Spleen (tissue), 11 donors: ENCODE measurements around the gene OTUB1. TPM values are rescaled to one million over a fixed set of nuclear protein-coding genes. Genes with fewer than 3 reads are reported as not detected.

Source experiments
- DNase-seq: peaks from one replicate; pipeline ENCODE4 v3.0.0-alpha.2; 2020
- H3K27ac ChIP-seq, 8 donors: fragments of 200-600 bp; sonication (generic) in 7 of 8; 1 replicate in 4 of 8; 2 replicates in 4 of 8; pipeline versions ENCODE4 v1.5.0 to v1.8.0; 2016 to 2021; ENCODE audit warnings: inconsistent platforms in 4 of 8, mild to moderate bottlenecking in 4 of 8, moderate library complexity in 1 of 8
- H3K27me3 ChIP-seq, 7 donors: fragments of 200-600 bp; sonication (generic) in 6 of 7; replicated peaks in 1 of 7; 1 replicate in 4 of 7; 2 replicates in 3 of 7; pipeline versions ENCODE4 v1.5.0 to v1.8.0; 2016 to 2021; ENCODE audit warnings: inconsistent platforms in 3 of 7, mild to moderate bottlenecking in 1 of 7
- H3K36me3 ChIP-seq, 6 donors: fragments of 200-600 bp; sonication (generic) in 5 of 6; 1 replicate in 4 of 6; 2 replicates in 2 of 6; pipeline versions ENCODE4 v1.5.0 to v1.8.0; 2016 to 2021; ENCODE audit warnings: inconsistent platforms in 2 of 6
- H3K4me1 ChIP-seq, 6 donors: fragments of 200-600 bp; sonication (generic) in 5 of 6; 1 replicate in 3 of 6; 2 replicates in 3 of 6; pipeline versions ENCODE4 v1.5.0 to v1.8.0; 2016 to 2021; ENCODE audit warnings: inconsistent platforms in 3 of 6
- H3K4me3 ChIP-seq, 8 donors: fragments of 200-600 bp; sonication (generic) in 7 of 8; 1 replicate in 4 of 8; 2 replicates in 4 of 8; pipeline versions ENCODE4 v1.5.0 to v1.8.0; 2016 to 2021; ENCODE audit warnings: inconsistent platforms in 4 of 8, mild to moderate bottlenecking in 4 of 8, moderate library complexity in 2 of 8
- H3K9me3 ChIP-seq, 8 donors: fragments of 200-600 bp; sonication (generic) in 7 of 8; 1 replicate in 4 of 8; 2 replicates in 4 of 8; pipeline versions ENCODE4 v1.5.0 to v1.8.0; 2016 to 2021; ENCODE audit warnings: inconsistent platforms in 4 of 8
- CTCF ChIP-seq, 11 experiments: fragments of 200-600 bp in 7 of 11; fragments of 450-650 bp in 4 of 11; sonication (generic) in 4 of 11; IDR thresholded peaks in 8 of 11; conservative IDR thresholded peaks in 3 of 11; 1 replicate in 7 of 11; 2 replicates in 4 of 11; pipeline versions ENCODE4 v1.4.0 to v1.8.0; 2016 to 2021; ENCODE audit warnings: antibody characterized with exemption in 11 of 11, inconsistent platforms in 4 of 11, mild to moderate bottlenecking in 1 of 11
- POLR2A ChIP-seq, 3 donors: fragments of 450-650 bp; IDR thresholded peaks; one replicate each; pipeline ENCODE4 v1.5.1; 2017; ENCODE audit warnings: antibody characterized with exemption in 3 of 3, mild to moderate bottlenecking in 1 of 3
- POLR2AphosphoS5 ChIP-seq, 3 donors: sonication (generic); formaldehyde crosslinking; IDR thresholded peaks; one replicate each; pipeline ENCODE4 v1.5.1; 2017; ENCODE audit warnings: antibody characterized with exemption in 3 of 3
- WGBS, 5 donors: extraction: QIAGEN DNeasy Blood & Tissue Kit in 3 of 5; methylation state at CpG; one replicate each; pipeline versions ENCODE4 v1.1.5 to v1.1.7; 2013 to 2018; 5-methylcytosine and 5-hydroxymethylcytosine counted together
- intact Hi-C: fragments of 100-400 bp; cut with DNase I; formaldehyde crosslinking; loops from one replicate; pipeline ENCODE4 v1.15.0; 2023; ENCODE audit warnings: low total_unique reads
- polyA plus RNA-seq, 3 donors: library from polyadenylated mRNA; stranded (reverse); fragments of 200-250 nt; gene quantifications; one replicate each; pipeline ENCODE4 v1.2.1, GENCODE V29; 2013
- total RNA-seq, 7 donors: library from RNA; depleted of rRNA in 3 of 7; stranded (reverse); fragments of >200 nt in 3 of 7; fragmentation: NEBNext Ultra II Directional in 4 of 7; extraction: Animal tissue kit (Norgen Biotek cat#: 25700) in 4 of 7; gene quantifications; one replicate each; pipeline versions ENCODE4 v1.1.0 to v1.2.1, GENCODE V29; 2016 to 2021
- donor health status: healthy with polysubstance abuse.
- donor health status: DM: no; HTN: no; CAD: no; lungs with moderate emphysema.
- donor health status: DM: no; HTN: no; CAD: no.
- donor health status: Bipolar disorder and iron deficiency.
- donor health status: healthy.
- donor health status: DM: no; HTN: no; CAD: no.
- donor health status: DM: yes; HTN: yes; CAD: no.

The OTUB1 gene
- total and polyA plus RNA-seq, 10 donors: 56.1 to 89.7 (median 63.5) TPM

- DNase-seq: no peak
- H3K36me3 ChIP-seq: peaks cover 3 to 88% (median 75%) of the 10 kb centered on the region in 6 donors
- H3K27me3 ChIP-seq: no peaks in the 10 kb centered on the region
- TF ChIP-seq CTCF (IDR thresholded peaks at IDR 0.05 in 8 of 11, conservative IDR thresholded peaks at IDR 0.05 in 3 of 11) (no peak), POLR2AphosphoS5 (IDR thresholded peaks at IDR 0.05) (no peak), POLR2A (IDR thresholded peaks at IDR 0.05) (no peak)
- H3K4me3 ChIP-seq: no peak overlapping the region
- H3K27ac ChIP-seq: no peak overlapping the region
- H3K9me3 ChIP-seq: no peaks in the 10 kb centered on the region
- WGBS, 5 donors: 90 to 96% (median 93%) methylated on average over 10 of the region's 10 CpGs
- peaks cover 11 to 52% (median 23%) of the 10 kb centered on the region in 6 donors for H3K4me1 ChIP-seq
- intact Hi-C loops: no loop called here
Observed at GRCh38 chr11:63991558-63991957, 5.3 kb downstream of the OTUB1 start.

GRCh38 chr11:63993100-63993499 lies 6.9 kb downstream of the OTUB1 start:
- H3K4me3 ChIP-seq: no peak overlapping the region
- no peaks in the 10 kb centered on the region for H3K27me3 ChIP-seq
- WGBS, 5 donors: 90 to 94% (median 93%) methylated on average over 5 of the region's 5 CpGs
- H3K36me3 ChIP-seq: peaks cover 7 to 100% (median 89%) of the 10 kb centered on the region in 6 donors
- peaks cover 0 to 50% (median 11%) of the 10 kb centered on the region in 6 donors for H3K4me1 ChIP-seq
- intact Hi-C loops: no loop called here
- TF ChIP-seq POLR2A (IDR thresholded peaks at IDR 0.05) (no peak), CTCF (IDR thresholded peaks at IDR 0.05 in 8 of 11, conservative IDR thresholded peaks at IDR 0.05 in 3 of 11) (no peak), POLR2AphosphoS5 (IDR thresholded peaks at IDR 0.05) (no peak)
- DNase-seq: no peak
- H3K27ac ChIP-seq: no peak overlapping the region
- no peaks in the 10 kb centered on the region for H3K9me3 ChIP-seq

- Histone ChIP-seq H3K4me3 (no peak overlapping the region), H3K27ac (no peak overlapping the region), H3K4me1 (peaks cover 4 to 50% (median 16%) of the 10 kb centered on the region in 6 donors), H3K9me3 (no peaks in the 10 kb centered on the region), H3K27me3 (peaks cover 0 to 4% (median 0%) of the 10 kb centered on the region in 7 donors), H3K36me3 (peaks cover 4 to 100% (median 83%) of the 10 kb centered on the region in 6 donors)
- intact Hi-C loops: no loop called here
- WGBS, 5 donors: 68 to 81% (median 70%) methylated on average over 6 of the region's 6 CpGs
- no peak for TF ChIP-seq CTCF (IDR thresholded peaks at IDR 0.05 in 8 of 11, conservative IDR thresholded peaks at IDR 0.05 in 3 of 11)
- TF ChIP-seq POLR2A (IDR thresholded peaks at IDR 0.05): no peak
- no peak for TF ChIP-seq POLR2AphosphoS5 (IDR thresholded peaks at IDR 0.05)
- no peak for DNase-seq
Observed at GRCh38 chr11:63993993-63994392, 7.8 kb downstream of the OTUB1 start.

GRCh38 chr11:63996512-63996911 lies 10.3 kb downstream of the OTUB1 start:
- Histone ChIP-seq H3K4me1 (peaks cover 27 to 71% (median 38%) of the 10 kb centered on the region in 6 donors), H3K27me3 (peaks cover 0 to 29% (median 0%) of the 10 kb centered on the region in 7 donors), H3K4me3 (no peak overlapping the region), H3K9me3 (no peaks in the 10 kb centered on the region), H3K36me3 (peaks cover 4 to 76% (median 59%) of the 10 kb centered on the region in 6 donors), H3K27ac (no peak overlapping the region)
- DNase-seq: no peak
- WGBS, 5 donors: 84 to 95% (median 91%) methylated on average over 10 to 18 of the region's 18 CpGs
- TF ChIP-seq POLR2A (IDR thresholded peaks at IDR 0.05): no peak
- intact Hi-C loops: no loop called here
